Natural killer cell (primary cell): ENCODE data around the gene PHETA1. TPM values are rescaled to one million over a fixed set of nuclear protein-coding genes. Genes with fewer than 3 reads are reported as not detected.

Source experiments
- ATAC-seq, 3 donors: fragments of 150-1000 bp in 2 of 3; fragments of 200-7000 bp in 1 of 3; cut with Tn5 transposase; 1 replicate in 1 of 3; 2 replicates in 2 of 3; pipeline ENCODE4 v1.10.0; 2021; ENCODE audit warnings: mild to moderate bottlenecking in 2 of 3, moderate library complexity in 2 of 3
- DNase-seq, 2 donors: peaks; one replicate each; pipeline versions ENCODE4 v3.0.0 to v3.0.0-alpha.2; 2013 to 2021; ENCODE audit warnings: mixed read lengths in 1 of 2
- H3K27ac ChIP-seq: one replicate; pipeline ENCODE4 v1.5.1; 2013; ENCODE audit warnings: mild to moderate bottlenecking, low read length
- H3K27me3 ChIP-seq: one replicate; pipeline ENCODE4 v1.6.1; 2013; ENCODE audit warnings: low read length; ENCODE audit not compliant: control insufficient read depth, insufficient read depth
- H3K36me3 ChIP-seq: one replicate; pipeline ENCODE4 v1.6.1; 2013; ENCODE audit warnings: low read length; ENCODE audit not compliant: control insufficient read depth, insufficient read depth
- H3K4me1 ChIP-seq: one replicate; pipeline ENCODE4 v1.6.1; 2013; ENCODE audit warnings: low read length; ENCODE audit not compliant: control insufficient read depth, insufficient read depth
- H3K4me3 ChIP-seq: one replicate; pipeline ENCODE4 v1.5.1; 2013; ENCODE audit warnings: low read length
- H3K9me3 ChIP-seq: one replicate; pipeline ENCODE4 v1.6.1; 2013; ENCODE audit warnings: low read length; ENCODE audit not compliant: control insufficient read depth, insufficient read depth
- H3K27ac Mint-ChIP-seq, 2 donors: one replicate each; pipeline ENCODE4 v1.8.0; 2022; ENCODE audit warnings: mild to moderate bottlenecking in 2 of 2, mixed read lengths in 2 of 2, moderate library complexity in 1 of 2
- H3K27me3 Mint-ChIP-seq, 2 donors: one replicate each; pipeline ENCODE4 v1.8.0; 2022; ENCODE audit warnings: low read depth in 2 of 2, mixed read lengths in 2 of 2
- H3K36me3 Mint-ChIP-seq: one replicate; pipeline ENCODE4 v1.8.0; 2022; ENCODE audit warnings: mixed read lengths
- H3K4me1 Mint-ChIP-seq, 2 donors: one replicate each; pipeline ENCODE4 v1.8.0; 2022; ENCODE audit warnings: mixed read lengths in 2 of 2
- H3K4me3 Mint-ChIP-seq: one replicate; pipeline ENCODE4 v1.8.0; 2022; ENCODE audit warnings: mild to moderate bottlenecking, moderate library complexity, mixed read lengths
- H3K9me3 Mint-ChIP-seq, 2 donors: one replicate each; pipeline ENCODE4 v1.8.0; 2022; ENCODE audit warnings: mixed read lengths in 2 of 2
- CTCF ChIP-seq: fragments of 200-600 bp; IDR thresholded peaks from one replicate; pipeline ENCODE4 v1.8.0; 2022; ENCODE audit warnings: antibody characterized with exemption
- WGBS: methylation state at CpG from one replicate; pipeline ENCODE4 v1.1.7; 2013; ENCODE audit warnings: missing lambda C conversion rate; ENCODE audit not compliant: insufficient coverage; 5-methylcytosine and 5-hydroxymethylcytosine counted together
- intact Hi-C: fragments of 100-400 bp; cut with micrococcal nuclease; formaldehyde crosslinking; loops from one replicate; pipeline ENCODE4 v1.14.2; 2022
- total RNA-seq, 4 donors: library from RNA; stranded (reverse); fragments of 120-200 nt in 1 of 4; gene quantifications; one replicate each; pipeline versions ENCODE4 v1.2.3 to v1.2.4, GENCODE V29; 2013 to 2022

PHETA1 gene
- total RNA-seq, 3 donors from 2014 or later (not counting 1 experiment from before 2014, with no cell fraction given) = 3.4 to 3.8 (median 3.5) TPM

DNA sequence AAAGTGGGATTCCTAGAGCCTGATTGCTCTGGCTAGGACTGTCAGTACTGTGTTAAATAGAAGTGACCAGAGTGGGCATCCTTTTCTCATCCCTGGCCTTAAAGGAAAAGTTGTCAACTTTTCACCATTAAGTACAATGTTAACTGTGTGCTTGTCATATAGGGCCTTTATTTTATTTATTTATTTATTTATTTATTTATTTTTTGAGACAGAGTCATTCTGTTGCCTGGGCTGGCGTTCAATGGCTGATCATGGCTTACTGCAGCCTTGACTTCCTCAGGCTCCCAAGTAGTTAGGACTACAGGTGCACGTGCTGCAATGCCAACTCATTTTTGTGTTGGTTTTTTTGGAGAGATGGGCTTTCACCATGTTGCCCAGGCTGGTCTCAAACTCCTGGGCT lies 48.4 kb upstream of the PHETA1 start:
- Mint-ChIP-seq H3K36me3 (no peaks in the 10 kb centered on the region), H3K27me3 (no peaks in the 10 kb centered on the region), H3K4me1 (peaks cover 26 to 33% of the 10 kb centered on the region in 2 donors), H3K27ac (no peak overlapping the region), H3K9me3 (no peaks in the 10 kb centered on the region), H3K4me3 (no peak overlapping the region)
- 88% methylated on average over 2 of the region's 2 CpGs for WGBS
- no peak for ATAC-seq
- DNase-seq = no peak
- intact Hi-C loops = no loop called here
- Histone ChIP-seq H3K27ac (no peak overlapping the region), H3K4me3 (no peak overlapping the region), H3K9me3 (no peaks in the 10 kb centered on the region), H3K4me1 (peaks cover 31% of the 10 kb centered on the region), H3K27me3 (no peaks in the 10 kb centered on the region), H3K36me3 (peaks cover 27% of the 10 kb centered on the region)
- no peak for TF ChIP-seq CTCF

DNA sequence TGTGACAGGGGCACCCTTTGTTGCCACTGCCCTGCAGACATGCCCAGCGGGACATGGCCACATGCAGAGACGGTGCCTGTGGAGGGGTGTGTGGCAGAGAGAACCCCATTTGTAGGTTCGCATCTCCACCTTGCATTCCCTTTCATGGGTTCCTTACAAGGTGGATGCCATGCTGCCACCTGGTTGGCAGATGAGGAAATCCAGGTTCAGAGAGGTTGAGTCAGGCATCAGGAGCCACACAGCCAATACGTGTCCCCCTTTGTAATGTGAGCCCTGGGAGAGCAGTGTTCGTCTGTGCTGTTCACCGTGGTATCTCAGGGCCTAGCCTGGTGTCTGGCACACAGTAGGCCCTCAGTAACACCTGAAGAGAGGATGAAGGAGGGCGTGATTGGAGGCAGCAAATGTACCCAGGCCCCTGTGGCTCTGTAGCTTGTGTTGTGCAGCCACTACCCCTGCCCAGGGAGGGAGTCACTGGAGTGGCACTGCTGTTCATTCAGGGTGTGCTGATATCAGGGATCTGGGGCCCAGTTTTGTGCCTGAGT lies 45.9 kb upstream of the PHETA1 start:
- H3K4me1 ChIP-seq = peaks cover 56% of the 10 kb centered on the region
- peak overlapping the region; percentile 65 to 73 for H3K27ac Mint-ChIP-seq
- no peaks in the 10 kb centered on the region for H3K9me3 Mint-ChIP-seq
- peaks cover 15% of the 10 kb centered on the region for H3K36me3 ChIP-seq
- no peak for ATAC-seq
- H3K4me1 Mint-ChIP-seq = peaks cover 41 to 58% of the 10 kb centered on the region in 2 donors
- no peaks in the 10 kb centered on the region for H3K27me3 Mint-ChIP-seq
- 93% methylated on average over 7 of the region's 7 CpGs for WGBS
- intact Hi-C loops = no loop called here
- no peak for TF ChIP-seq CTCF
- H3K36me3 Mint-ChIP-seq = no peaks in the 10 kb centered on the region
- DNase-seq = no peak
- H3K9me3 ChIP-seq = no peaks in the 10 kb centered on the region
- no peak overlapping the region for H3K27ac ChIP-seq
- no peak overlapping the region for H3K4me3 Mint-ChIP-seq
- no peaks in the 10 kb centered on the region for H3K27me3 ChIP-seq
- no peak overlapping the region for H3K4me3 ChIP-seq

DNA sequence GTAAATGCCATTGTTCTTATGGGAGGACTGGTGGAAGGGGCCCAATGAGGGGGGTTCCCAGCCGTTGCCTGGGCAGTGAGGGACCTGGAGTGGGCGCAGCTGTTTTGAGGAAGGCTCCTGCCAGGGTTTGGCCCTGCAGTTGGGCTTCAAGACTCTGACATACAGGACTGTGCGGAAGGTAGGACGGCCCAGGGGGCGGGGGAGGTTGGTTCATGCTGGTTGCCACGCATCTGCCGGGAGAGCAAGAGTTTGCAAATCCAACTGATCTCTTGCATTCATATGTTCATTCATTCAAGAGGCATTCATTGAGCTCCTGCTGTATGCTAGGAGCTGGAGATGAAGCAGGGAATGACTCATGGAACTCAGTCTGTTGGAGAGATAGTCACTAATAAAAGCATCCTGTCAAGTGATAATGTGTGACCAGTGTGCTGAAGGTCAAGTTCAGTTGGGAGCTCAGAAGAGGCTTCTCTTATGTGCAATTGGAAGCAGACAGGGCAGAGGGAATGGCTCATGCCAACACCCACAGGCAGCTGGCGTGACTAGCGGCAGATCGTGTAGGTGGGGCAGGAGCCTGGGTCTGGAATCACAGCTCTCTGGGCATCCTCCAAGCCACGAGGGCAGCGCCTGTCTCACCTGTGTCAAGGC lies 44.7 kb upstream of the PHETA1 start:
- H3K9me3 Mint-ChIP-seq = no peaks in the 10 kb centered on the region
- ATAC-seq (no peak), DNase-seq (no peak)
- no peaks in the 10 kb centered on the region for H3K9me3 ChIP-seq
- H3K27ac Mint-ChIP-seq = peak overlapping the region; percentile 91 to 96
- H3K4me1 ChIP-seq = peaks cover 68% of the 10 kb centered on the region
- peak overlapping the region; percentile 90 for H3K4me3 Mint-ChIP-seq
- no peak overlapping the region for H3K4me3 ChIP-seq
- no peaks in the 10 kb centered on the region for H3K27me3 Mint-ChIP-seq
- no peak overlapping the region for H3K27ac ChIP-seq
- intact Hi-C loops = no loop called here
- peaks cover 49 to 70% of the 10 kb centered on the region in 2 donors for H3K4me1 Mint-ChIP-seq
- no peaks in the 10 kb centered on the region for H3K27me3 ChIP-seq
- H3K36me3 ChIP-seq = peaks cover 5% of the 10 kb centered on the region
- H3K36me3 Mint-ChIP-seq = no peaks in the 10 kb centered on the region
- no peak for TF ChIP-seq CTCF
- 83% methylated on average over 12 of the region's 12 CpGs for WGBS
